NT2/D1 (cell line): ENCODE data around the gene CCND3.

Experiments used
- SUZ12 ChIP-seq: IDR thresholded peaks from 2 replicates; pipeline ENCODE4 v1.6.1; 2011; ENCODE audit not compliant: insufficient read length, insufficient read depth; ENCODE audit errors: extremely low read depth
- ZNF274 ChIP-seq: IDR thresholded peaks from 2 replicates; pipeline ENCODE4 v1.6.1; 2011; ENCODE audit warnings: mild to moderate bottlenecking, low read depth, low read length

- TF ChIP-seq ZNF274 (no peak), SUZ12 (no peak)
These were observed 651 bp upstream of the CCND3 start for GRCh38 chr6:41942067-41942851.
